Stimulated activated CD8-positive, alpha-beta memory T cell treated with anti-CD3 and anti-CD28 coated beads, Interleukin-2, amount 100 ng/mL, for 48 hours (primary cell): ENCODE data around the gene DIS3L2.

Experiments
- DNase-seq, 2 donors: peaks; one replicate each; pipeline ENCODE4 v3.0.0-alpha.2; 2020; ENCODE audit warnings: low read depth in 2 of 2

DIS3L2 gene

GRCh38 chr2:232228971-232229894 is 267.7 kb downstream of the DIS3L2 start:
- DNase-seq = no peak

GRCh38 chr2:232229911-232230310 is 268.4 kb downstream of the DIS3L2 start:
- no peak for DNase-seq

GRCh38 chr2:232230560-232230959 is 269.0 kb downstream of the DIS3L2 start:
- peak in 1 of 2 donors; percentile 23 for DNase-seq

- no peak for DNase-seq
Measured at GRCh38 chr2:232231554-232231953, 270.0 kb downstream of the DIS3L2 start.

GRCh38 chr2:232232915-232233314 is 271.4 kb downstream of the DIS3L2 start:
- no peak for DNase-seq

- no peak for DNase-seq
Measured at GRCh38 chr2:232234922-232235615, 273.6 kb downstream of the DIS3L2 start.

- no peak for DNase-seq
Measured at GRCh38 chr2:232235716-232236115, 274.2 kb downstream of the DIS3L2 start.

- DNase-seq = no peak
Measured at GRCh38 chr2:232236200-232236599, 274.7 kb downstream of the DIS3L2 start.

- no peak for DNase-seq
Measured at GRCh38 chr2:232237464-232237863, 276.0 kb downstream of the DIS3L2 start.

- no peak for DNase-seq
Measured at GRCh38 chr2:232238108-232238507, 276.6 kb downstream of the DIS3L2 start.

GRCh38 chr2:232238596-232238995 is 277.1 kb downstream of the DIS3L2 start:
- no peak for DNase-seq

GRCh38 chr2:232239951-232240681 is 278.6 kb downstream of the DIS3L2 start:
- DNase-seq = no peak

GRCh38 chr2:232240906-232241305 is 279.4 kb downstream of the DIS3L2 start:
- DNase-seq = no peak

GRCh38 chr2:232242316-232242715 is 280.8 kb downstream of the DIS3L2 start:
- DNase-seq = no peak

GRCh38 chr2:232245111-232245510 is 283.6 kb downstream of the DIS3L2 start:
- DNase-seq = no peak

- DNase-seq = no peak
Measured at GRCh38 chr2:232246245-232246644, 284.7 kb downstream of the DIS3L2 start.

- DNase-seq = no peak
Measured at GRCh38 chr2:232249096-232249495, 287.6 kb downstream of the DIS3L2 start.

- DNase-seq = no peak
Measured at GRCh38 chr2:232250246-232251175, 289.0 kb downstream of the DIS3L2 start.

- no peak for DNase-seq
Measured at GRCh38 chr2:232255033-232255432, 293.5 kb downstream of the DIS3L2 start.

- DNase-seq = no peak
Measured at GRCh38 chr2:232260075-232260474, 298.6 kb downstream of the DIS3L2 start.

- DNase-seq = no peak
Measured at GRCh38 chr2:232261776-232262175, 300.3 kb downstream of the DIS3L2 start.
